Epithelial cell of proximal tubule (primary cell): ENCODE results near the gene EXOSC5. TPM values are rescaled to one million over a fixed set of nuclear protein-coding genes. Genes with fewer than 3 reads are reported as not detected.

Source experiments
- DNase-seq: peaks from one replicate; pipeline ENCODE4 v3.0.0-alpha.2; 2011; ENCODE audit warnings: low read depth
- H3K4me3 ChIP-seq: 2 replicates; pipeline ENCODE4 v1.5.1; 2011; ENCODE audit warnings: low read depth, mild to moderate bottlenecking, low read length
- total RNA-seq: library from RNA; depleted of rRNA; stranded (reverse); fragments of >200 nt; gene quantifications from 2 replicates; pipeline ENCODE4 v1.2.3, GENCODE V29; 2015
- TF ChIP-seq, protein P1 (sequence below): conservative IDR thresholded peaks from 2 replicates; pipeline ENCODE4 v1.5.1; 2012; ENCODE audit warnings: low read depth, mild to moderate bottlenecking, low read length

EXOSC5 gene
- total RNA-seq, 1 donor from 2014 or later = 23.7 TPM

GRCh38 chr19:41431426-41432386, 34.5 kb upstream of the EXOSC5 start:
- no peak overlapping the region for H3K4me3 ChIP-seq
- TF ChIP-seq, protein P1, sequence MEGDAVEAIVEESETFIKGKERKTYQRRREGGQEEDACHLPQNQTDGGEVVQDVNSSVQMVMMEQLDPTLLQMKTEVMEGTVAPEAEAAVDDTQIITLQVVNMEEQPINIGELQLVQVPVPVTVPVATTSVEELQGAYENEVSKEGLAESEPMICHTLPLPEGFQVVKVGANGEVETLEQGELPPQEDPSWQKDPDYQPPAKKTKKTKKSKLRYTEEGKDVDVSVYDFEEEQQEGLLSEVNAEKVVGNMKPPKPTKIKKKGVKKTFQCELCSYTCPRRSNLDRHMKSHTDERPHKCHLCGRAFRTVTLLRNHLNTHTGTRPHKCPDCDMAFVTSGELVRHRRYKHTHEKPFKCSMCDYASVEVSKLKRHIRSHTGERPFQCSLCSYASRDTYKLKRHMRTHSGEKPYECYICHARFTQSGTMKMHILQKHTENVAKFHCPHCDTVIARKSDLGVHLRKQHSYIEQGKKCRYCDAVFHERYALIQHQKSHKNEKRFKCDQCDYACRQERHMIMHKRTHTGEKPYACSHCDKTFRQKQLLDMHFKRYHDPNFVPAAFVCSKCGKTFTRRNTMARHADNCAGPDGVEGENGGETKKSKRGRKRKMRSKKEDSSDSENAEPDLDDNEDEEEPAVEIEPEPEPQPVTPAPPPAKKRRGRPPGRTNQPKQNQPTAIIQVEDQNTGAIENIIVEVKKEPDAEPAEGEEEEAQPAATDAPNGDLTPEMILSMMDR = peak; percentile 52
- DNase-seq = no peak

DNA sequence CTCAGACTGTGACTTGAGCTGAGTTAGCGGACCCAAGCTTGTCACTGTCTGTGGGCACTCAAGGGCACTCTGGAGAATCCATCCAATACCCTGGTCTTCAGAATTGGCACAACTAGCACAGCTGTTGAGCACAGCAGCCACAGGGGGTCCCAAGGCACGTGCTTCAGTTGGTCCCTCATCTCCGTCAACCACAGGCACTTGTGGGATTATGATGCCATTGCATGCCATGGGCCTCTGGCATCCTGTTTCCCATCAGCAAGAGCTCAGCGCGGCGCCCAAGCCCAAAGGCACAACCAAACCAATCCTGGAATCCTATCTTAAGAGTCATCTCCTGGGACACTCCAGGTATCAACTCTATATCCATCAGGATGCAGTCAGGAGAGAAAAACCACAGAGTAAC, 33.8 kb upstream of the EXOSC5 start:
- TF ChIP-seq, protein P1 = no peak
- no peak for DNase-seq
- H3K4me3 ChIP-seq = no peak overlapping the region

GRCh38 chr19:41428481-41428859, 31.3 kb upstream of the EXOSC5 start:
- TF ChIP-seq, protein P1 = no peak
- no peak overlapping the region for H3K4me3 ChIP-seq
- DNase-seq = no peak

GRCh38 chr19:41427647-41428480, 30.7 kb upstream of the EXOSC5 start:
- TF ChIP-seq, protein P1 = no peak
- DNase-seq = no peak
- peak overlapping the region; percentile 19 for H3K4me3 ChIP-seq

DNA sequence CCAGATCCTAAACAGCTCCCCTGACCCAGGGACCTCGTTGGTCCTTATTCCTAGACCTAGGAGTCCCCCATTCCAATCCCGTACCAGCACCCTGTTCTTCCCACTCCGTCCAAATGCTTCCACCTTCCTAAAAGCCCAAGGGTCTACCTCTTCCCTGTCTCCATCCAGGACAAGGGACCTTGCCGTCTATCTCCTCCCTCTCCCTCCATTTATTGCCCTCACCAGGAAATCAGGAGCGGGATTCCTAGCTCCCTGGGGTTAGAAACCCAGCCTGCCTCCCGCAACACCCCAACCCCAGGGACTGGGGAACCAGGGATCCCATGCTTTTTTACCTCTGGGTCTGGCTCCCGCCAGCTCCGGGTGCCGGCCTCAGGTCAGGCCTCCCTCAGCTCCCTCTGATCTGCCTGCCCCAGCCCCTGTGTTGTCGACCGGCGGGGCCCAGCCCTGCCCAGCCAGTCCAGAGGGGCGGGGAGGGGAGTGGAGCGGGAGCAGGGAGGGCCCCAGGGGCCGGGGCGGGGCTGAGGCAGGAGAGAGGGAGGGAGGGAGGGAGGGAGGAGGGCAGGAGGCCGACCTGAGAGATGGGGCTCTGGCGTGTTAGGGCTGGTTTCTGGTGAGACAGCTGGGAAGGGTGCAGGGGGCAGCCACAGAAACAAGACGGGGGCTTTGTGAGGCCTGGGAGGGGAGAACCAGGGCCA, 29.9 kb upstream of the EXOSC5 start, which contains the start of gene B3GNT8:
Gene B3GNT8 (minus strand): TSS at position 423 of the 695 bp plus-strand sequence. CDS start 596 bp downstream, outside the sequence.
- peak within 1 kb of the TSS; percentile 28 for H3K4me3 ChIP-seq
- TF ChIP-seq, protein P1 = no peak
- DNase-seq = no peak

DNA sequence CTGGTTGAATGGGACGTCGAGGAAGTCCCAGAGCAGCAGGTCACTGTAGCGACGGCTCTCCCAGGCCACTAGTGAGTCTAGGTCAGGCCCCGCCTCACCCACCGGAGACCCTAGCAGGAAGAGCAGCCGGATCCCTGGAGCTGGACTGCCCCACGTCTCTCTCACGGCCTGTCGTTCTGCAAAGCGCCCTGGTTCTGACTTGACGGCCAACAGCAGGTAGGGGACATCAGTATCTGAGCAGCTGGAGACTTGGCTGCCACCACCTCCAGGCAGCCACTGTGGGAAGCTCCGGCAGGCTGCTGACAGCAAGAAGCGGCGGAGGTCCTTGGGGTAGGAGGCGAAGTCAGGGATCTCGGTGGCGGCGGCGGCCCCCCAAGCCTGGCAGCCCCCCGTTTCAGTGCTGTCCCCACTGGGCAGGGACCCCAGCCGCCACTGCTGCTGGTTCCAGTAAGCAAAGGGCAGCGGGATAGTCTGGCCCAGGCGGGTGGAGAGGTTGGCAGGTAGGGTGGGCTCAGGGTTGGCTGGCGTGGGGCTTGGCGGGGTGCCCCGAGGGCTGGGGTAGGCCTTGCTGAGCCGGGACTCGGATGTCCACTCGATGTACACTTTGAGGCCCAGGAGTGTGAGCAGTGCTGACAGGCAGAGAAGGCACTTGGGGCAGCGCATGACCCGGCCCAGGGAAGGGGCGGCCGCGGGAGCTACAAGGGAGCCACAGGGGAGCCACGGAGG, 29.1 kb upstream of the EXOSC5 start:
- TF ChIP-seq, protein P1 = no peak
- no peak for DNase-seq
- H3K4me3 ChIP-seq = no peak overlapping the region
